ENCODE results near the gene ESRP2.

- no peak for TF ChIP-seq EZH2 (IDR thresholded peaks at IDR 0.05)
- TF ChIP-seq EZH2phosphoT487 (IDR thresholded peaks at IDR 0.05), result no peak
- TF ChIP-seq CTCF (IDR thresholded peaks at IDR 0.05), result no peak
Measured at GRCh38 chr16:68223072-68223471, 12.9 kb downstream of the ESRP2 start.
